Urinary bladder (tissue), 4 donors: ENCODE data around the gene PLXND1. TPM values are rescaled to one million over a fixed set of nuclear protein-coding genes. Genes with fewer than 3 reads are reported as not detected.

Experiments
- DNase-seq: peaks from one replicate; pipeline ENCODE4 v3.0.0-alpha.2; 2015; ENCODE audit errors: extremely low spot score
- H3K27ac ChIP-seq: one replicate; pipeline ENCODE4 v1.5.1; 2013; ENCODE audit warnings: low read depth, mild to moderate bottlenecking, moderate library complexity
- H3K36me3 ChIP-seq: one replicate; pipeline ENCODE4 v1.6.1; 2013; ENCODE audit warnings: mild to moderate bottlenecking, moderate library complexity; ENCODE audit not compliant: insufficient read depth
- H3K4me1 ChIP-seq: one replicate; pipeline ENCODE4 v1.6.1; 2013; ENCODE audit warnings: mild to moderate bottlenecking, moderate library complexity; ENCODE audit not compliant: insufficient read depth
- H3K4me3 ChIP-seq: one replicate; pipeline ENCODE4 v1.5.1; 2013; ENCODE audit warnings: low read depth, low read length
- WGBS: extraction: QIAGEN DNeasy Blood & Tissue Kit; methylation state at CpG from one replicate; pipeline ENCODE4 v1.1.7; 2013; 5-methylcytosine and 5-hydroxymethylcytosine counted together
- polyA plus RNA-seq: library from polyadenylated mRNA; stranded (reverse); fragments of 200-250 nt; gene quantifications from one replicate; pipeline ENCODE4 v1.2.3, GENCODE V29; 2013
- total RNA-seq: library from RNA; depleted of rRNA; stranded (reverse); fragments of >200 nt; gene quantifications from one replicate; pipeline ENCODE4 v1.2.3, GENCODE V29; 2014
- donor health status: healthy with polysubstance abuse.
- donor health status: healthy.

Gene PLXND1
- total and polyA plus RNA-seq, 2 donors, result 70.3 to 126 TPM

DNA sequence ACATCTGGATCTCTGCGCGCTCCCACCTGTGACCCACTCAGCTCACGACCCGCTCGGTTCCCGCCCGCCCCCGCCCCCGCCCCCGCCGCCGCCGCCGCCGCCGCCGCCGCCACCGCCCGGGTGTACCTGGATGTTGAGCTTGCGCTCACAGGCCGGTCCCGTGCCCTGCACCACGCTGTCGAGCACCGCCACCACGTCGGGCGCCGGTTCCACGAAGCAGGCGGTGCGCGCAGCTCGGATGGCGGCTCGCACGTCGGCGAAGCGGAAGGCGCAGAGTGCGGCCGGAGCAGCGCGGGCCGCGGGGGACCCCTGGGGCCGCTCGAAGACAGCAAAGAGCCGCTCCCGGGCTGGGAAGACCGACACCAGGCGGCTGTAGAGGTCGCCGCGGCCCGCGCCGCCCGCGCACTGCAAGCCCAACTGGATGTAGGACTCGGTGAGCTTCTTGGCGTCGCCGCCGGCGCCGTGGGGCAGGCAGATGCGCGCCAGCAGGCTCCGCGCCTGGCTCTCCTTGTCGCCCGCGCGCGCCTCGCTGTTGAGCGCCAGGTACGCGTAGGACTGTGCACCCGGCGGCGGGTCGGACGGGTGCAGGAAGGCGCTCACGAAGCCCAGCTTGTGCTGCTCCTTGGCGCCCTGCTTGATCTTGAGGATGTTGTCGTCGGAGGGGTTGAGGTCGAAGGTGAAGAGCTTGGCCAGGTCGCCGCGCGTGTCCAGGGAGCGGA lies 1.1 kb downstream of the PLXND1 start:
- WGBS, result under 1% methylated on average over 98 of the region's 98 CpGs
- Histone ChIP-seq H3K4me3 (peak overlapping the region; percentile 74), H3K36me3 (no peaks in the 10 kb centered on the region), H3K27ac (peak overlapping the region; percentile 81), H3K4me1 (no peaks in the 10 kb centered on the region)
- DNase-seq, result no peak

DNA sequence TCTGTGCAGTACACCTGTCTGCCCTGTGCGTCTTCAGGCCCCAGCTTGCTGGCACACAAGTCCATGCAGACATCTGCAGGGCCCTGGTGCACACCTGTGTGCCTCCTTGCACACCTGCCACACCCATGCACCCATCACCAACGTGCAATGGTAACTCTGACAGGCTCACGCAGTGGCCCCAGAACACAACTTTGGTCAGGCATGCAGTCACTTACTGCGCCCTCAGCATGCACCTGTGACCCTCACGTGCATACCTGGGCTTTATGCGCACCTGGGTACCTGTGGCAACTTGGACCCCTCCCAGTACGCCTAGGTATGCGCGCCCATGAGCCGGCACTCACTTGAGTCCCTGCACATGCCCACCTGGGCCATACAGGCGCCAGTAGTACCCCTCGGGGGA lies 1.7 kb downstream of the PLXND1 start:
- Histone ChIP-seq H3K27ac (no peak overlapping the region), H3K36me3 (no peaks in the 10 kb centered on the region), H3K4me1 (no peaks in the 10 kb centered on the region), H3K4me3 (peak overlapping the region; percentile 74)
- WGBS, result 38% methylated on average over 12 of the region's 12 CpGs
- DNase-seq, result no peak

DNA sequence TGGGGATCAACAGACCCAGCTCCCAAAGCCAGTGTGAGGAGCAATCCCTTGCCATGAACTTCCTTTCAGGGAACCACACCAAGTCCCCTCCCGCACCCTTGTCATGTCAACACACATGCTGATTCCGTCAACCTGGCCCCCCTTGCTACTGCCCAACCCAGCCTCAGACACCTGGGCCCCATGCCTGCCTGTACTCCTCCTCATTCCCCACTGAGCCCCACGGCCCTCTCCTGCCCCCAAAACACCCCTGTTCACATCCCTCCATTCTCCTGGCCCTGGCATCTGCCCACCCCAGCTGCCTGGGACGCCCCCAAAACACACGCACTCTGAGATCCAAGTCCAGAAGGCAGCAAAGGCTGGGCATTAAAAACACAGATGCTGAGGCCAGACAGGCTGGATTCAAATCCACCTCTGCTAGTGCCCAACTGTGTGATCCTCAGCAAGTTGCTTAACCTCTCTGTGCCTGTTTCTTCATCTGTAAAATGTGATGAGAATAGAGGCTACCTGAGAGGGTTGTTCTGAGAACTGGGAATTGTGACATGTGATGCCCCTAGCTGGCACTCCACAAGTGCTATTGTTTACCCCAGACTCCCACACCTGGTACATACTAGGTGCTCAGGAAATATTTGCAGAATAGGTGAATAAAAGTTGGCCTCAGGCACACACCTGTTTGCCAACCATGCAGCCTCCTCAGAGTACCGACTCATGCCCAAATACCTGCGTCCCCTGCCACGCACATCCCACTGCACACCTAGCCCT lies 2.3 kb downstream of the PLXND1 start:
- no peaks in the 10 kb centered on the region for H3K36me3 ChIP-seq
- H3K27ac ChIP-seq, result peak overlapping the region; percentile 53
- no peaks in the 10 kb centered on the region for H3K4me1 ChIP-seq
- DNase-seq, result no peak
- H3K4me3 ChIP-seq, result peak overlapping the region; percentile 74
- 75% methylated on average over 8 of the region's 8 CpGs for WGBS

DNA sequence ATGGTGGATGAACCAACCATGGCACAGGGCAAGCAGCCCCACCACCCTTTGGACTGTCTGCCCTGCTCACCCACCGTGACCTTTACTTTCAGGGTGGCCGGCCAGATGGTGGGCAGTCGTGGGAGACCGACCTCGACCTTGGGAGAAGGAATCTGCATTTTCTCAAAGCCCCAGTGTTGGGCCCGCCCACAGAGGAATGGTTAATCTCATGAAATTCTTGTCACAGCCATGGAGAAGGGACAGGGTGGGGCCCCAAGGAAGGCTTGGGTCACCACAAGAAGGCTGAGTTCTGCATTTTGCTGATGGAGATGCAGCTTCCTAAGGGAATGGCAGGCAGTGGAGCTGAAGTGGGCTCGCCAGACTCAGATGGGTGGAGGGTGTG lies 2.9 kb downstream of the PLXND1 start:
- no peak for DNase-seq
- WGBS, result 63% methylated on average over 7 of the region's 7 CpGs
- H3K4me1 ChIP-seq, result no peaks in the 10 kb centered on the region
- no peaks in the 10 kb centered on the region for H3K36me3 ChIP-seq
- peak overlapping the region; percentile 74 for H3K4me3 ChIP-seq
- peak overlapping the region; percentile 41 for H3K27ac ChIP-seq

DNA sequence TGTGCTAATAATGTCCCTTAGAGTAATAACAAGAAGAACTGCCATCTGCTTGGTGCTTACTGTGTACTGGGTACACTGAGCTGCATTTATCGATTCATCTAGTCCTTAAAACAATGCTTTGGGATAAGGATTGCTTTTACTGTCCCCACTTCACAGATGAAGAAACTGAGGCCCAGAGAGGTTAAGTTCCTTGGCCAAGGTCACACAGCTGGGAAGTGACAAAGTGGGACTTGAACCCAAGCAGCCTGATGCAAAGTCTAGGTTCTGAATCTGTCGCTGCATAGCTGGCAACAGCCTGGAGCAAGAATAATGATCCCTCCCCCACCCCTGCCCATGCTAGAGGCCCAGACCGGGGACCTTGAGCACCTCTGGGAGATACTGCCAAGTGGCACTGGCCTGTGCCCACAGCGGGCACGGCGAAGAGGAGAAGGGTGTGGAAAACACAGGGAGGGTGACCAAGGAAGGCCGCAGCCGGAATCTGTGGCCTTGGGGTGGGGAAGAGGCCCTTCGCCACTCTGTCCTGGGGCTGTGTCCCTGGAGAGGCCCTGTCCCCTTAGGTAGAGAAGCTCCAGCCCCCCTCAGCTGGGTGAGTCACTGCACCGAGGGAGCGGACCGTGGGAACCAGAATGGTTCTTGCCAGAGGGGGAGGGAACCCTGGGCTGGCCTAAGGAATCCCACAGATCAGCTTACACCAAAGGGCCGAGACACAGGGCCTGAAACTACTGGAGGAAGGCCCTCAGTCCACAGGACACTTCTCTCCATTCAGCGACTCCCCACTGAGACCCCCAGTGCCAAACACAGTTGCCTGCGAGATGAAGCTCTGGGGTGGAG lies 3.5 kb downstream of the PLXND1 start:
- 55% methylated on average over 15 of the region's 15 CpGs for WGBS
- DNase-seq, result no peak
- peak overlapping the region; percentile 1 for H3K4me3 ChIP-seq

DNA sequence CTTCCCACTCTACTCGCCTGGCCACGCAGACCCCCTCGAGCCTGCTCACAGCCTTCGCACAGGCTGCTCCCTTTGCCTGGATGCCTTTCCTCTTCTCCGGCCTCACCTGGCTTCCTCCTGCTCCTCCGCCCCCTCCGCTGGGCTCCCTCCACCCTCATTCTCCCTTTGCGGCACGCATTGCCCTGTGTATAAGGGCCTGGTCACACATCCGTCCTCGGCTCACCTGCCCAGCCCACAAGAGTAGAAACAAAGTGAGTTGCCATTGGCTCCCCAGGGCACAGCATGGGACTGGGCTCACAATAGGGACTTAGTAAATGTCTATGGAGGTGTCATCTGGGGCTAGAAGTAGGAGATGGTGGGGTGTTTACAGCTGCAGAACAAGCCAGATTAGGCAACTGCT lies 4.2 kb downstream of the PLXND1 start:
- DNase-seq, result no peak
- Histone ChIP-seq H3K4me1 (no peaks in the 10 kb centered on the region), H3K36me3 (no peaks in the 10 kb centered on the region), H3K4me3 (no peak overlapping the region), H3K27ac (peak overlapping the region; percentile 33)
- whole genome bisulfite sequencing, result 82% methylated on average over 11 of the region's 11 CpGs

More for the DNA sequence above, 3.5 kb downstream of the PLXND1 start:
- Histone ChIP-seq H3K27ac (peak overlapping the region; percentile 60), H3K36me3 (no peaks in the 10 kb centered on the region), H3K4me1 (no peaks in the 10 kb centered on the region)

DNA sequence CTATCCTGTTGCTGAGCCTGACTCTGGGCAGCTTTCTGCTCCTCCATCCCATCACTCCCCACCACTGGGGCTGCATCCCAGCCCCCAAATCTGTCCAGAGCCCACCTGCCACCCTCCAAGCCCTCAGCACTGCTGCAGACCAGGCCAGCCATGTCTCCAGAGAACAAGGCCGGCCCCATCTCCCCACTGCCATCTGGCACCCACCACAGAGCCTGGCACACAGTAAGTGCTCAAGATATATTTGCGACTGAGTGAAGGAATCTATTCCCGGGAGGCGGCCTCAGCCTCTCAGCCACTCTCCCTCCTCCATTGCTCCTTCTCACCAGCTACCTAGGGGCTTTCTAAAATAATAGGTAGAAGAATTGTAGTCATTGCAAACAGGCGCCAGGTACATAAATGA lies 4.8 kb downstream of the PLXND1 start:
- Histone ChIP-seq H3K4me3 (no peak overlapping the region), H3K36me3 (no peaks in the 10 kb centered on the region), H3K4me1 (no peaks in the 10 kb centered on the region), H3K27ac (no peak overlapping the region)
- no peak for DNase-seq
- 79% methylated on average over 5 of the region's 5 CpGs for WGBS

DNA sequence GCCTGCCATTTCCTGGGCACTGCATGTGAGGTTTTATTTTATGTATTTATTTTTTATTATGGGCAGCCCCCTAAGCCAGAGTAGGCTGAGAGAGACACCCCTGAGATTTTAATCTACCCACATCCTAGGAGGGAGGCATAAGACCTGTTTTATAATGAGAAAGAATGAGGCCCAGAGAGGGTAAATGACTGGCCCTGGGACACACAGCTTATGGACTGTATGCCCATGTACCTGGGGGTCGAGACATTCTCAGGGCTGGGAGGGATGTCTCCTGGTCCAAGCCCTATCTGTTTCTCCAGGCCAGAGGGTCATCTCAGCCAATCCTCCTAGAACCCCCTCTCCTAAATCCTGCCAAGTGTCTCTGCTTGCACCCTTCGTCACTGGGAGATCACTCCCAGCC lies 6.1 kb downstream of the PLXND1 start:
- Histone ChIP-seq H3K4me3 (no peak overlapping the region), H3K36me3 (no peaks in the 10 kb centered on the region), H3K4me1 (no peaks in the 10 kb centered on the region), H3K27ac (no peak overlapping the region)
- 93% methylated on average over 2 of the region's 2 CpGs for WGBS
- no peak for DNase-seq

DNA sequence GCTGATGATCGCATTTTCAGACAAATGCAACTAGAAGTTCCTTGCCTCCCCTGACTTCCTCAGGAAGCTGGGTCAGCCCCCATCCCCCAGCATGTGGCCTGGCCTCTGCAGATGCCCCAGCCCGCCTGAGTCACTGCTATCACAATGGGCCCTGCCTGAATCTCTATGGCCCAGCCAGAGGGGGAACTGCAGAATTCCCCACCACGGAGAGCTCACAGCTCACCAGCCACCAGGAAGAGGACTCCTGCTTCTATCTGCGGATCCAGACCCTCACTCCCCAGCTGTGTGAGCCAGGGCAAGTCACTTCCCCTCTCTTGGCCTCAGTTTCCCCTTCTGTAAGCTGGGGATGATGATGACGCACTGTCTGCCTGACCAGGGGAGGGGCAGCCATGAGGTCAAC lies 6.9 kb downstream of the PLXND1 start:
- peaks cover 1% of the 10 kb centered on the region for H3K4me1 ChIP-seq
- DNase-seq, result no peak
- H3K27ac ChIP-seq, result peak overlapping the region; percentile 11

DNA sequence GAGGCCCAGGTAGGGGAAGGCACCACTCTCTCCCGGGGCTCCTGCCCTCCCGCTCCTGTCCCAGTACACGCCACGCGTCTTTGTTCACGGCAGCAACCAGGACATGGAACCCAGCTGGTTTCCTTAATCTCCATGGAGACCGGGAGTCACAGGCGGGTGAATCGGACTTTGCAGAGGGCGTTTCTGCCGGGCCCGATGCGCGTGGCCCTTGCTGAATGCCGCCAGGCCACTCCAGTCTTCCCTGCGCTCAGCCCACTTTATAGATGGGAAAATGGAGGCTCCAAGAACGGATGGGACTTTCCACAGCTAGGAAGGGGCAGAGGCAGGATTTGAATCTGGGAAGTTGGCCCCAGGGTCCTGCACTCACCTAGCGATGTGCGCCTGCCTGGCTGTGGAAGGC lies 7.4 kb downstream of the PLXND1 start:
- Histone ChIP-seq H3K4me3 (no peak overlapping the region), H3K36me3 (no peaks in the 10 kb centered on the region), H3K27ac (no peak overlapping the region), H3K4me1 (peaks cover 1% of the 10 kb centered on the region)
- DNase-seq, result no peak
- WGBS, result 80% methylated on average over 19 of the region's 19 CpGs

More for the DNA sequence above, 6.9 kb downstream of the PLXND1 start:
- H3K4me3 ChIP-seq, result no peak overlapping the region
- H3K36me3 ChIP-seq, result no peaks in the 10 kb centered on the region
- 65% methylated on average over 5 of the region's 5 CpGs for WGBS

DNA sequence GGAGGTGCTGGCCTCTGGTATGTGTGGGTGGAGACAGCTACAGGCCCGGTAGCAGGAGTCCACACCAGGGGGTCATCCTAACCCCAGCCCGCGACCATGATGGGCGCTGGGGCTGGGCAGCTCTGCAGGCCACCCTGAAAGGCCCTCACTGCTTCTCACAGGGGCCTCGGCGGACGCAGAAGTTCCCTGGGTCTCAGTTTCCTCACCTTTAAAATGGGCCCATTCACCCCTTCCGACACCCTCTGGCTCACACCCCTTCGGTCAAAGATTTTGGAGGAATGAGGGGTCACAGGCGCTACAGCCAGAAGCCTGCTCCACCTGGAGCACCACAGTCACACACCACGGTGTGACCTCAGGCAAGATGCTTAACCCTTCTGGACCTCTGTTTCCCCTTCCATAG lies 8.0 kb downstream of the PLXND1 start:
- no peak for DNase-seq
- Histone ChIP-seq H3K27ac (no peak overlapping the region), H3K4me3 (no peak overlapping the region), H3K36me3 (no peaks in the 10 kb centered on the region), H3K4me1 (peaks cover 1% of the 10 kb centered on the region)
- 82% methylated on average over 11 of the region's 11 CpGs for WGBS

DNA sequence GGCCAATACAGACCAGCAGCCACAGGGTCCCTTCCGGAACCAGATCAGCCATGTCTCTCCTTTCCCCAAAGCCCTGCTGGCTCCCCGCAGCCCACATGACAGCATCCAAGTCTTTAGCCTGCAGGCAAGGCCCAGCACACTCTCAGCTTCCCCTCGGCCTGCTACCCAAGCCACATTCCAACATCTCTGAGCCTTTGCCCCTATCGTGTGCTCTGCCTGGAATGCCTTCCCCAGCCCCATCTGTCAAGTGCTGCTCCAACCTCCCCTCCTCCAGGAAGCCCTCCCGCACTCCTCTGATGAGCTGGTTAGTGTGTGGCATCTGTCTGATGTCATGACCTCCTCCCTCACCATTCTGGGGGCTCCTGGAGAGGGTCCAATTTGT lies 8.5 kb downstream of the PLXND1 start:
- DNase-seq, result no peak
- no peaks in the 10 kb centered on the region for H3K36me3 ChIP-seq
- 52% methylated on average over 5 of the region's 5 CpGs for WGBS
- peak overlapping the region; percentile 83 for H3K27ac ChIP-seq
- H3K4me1 ChIP-seq, result peaks cover 1% of the 10 kb centered on the region
- H3K4me3 ChIP-seq, result no peak overlapping the region

DNA sequence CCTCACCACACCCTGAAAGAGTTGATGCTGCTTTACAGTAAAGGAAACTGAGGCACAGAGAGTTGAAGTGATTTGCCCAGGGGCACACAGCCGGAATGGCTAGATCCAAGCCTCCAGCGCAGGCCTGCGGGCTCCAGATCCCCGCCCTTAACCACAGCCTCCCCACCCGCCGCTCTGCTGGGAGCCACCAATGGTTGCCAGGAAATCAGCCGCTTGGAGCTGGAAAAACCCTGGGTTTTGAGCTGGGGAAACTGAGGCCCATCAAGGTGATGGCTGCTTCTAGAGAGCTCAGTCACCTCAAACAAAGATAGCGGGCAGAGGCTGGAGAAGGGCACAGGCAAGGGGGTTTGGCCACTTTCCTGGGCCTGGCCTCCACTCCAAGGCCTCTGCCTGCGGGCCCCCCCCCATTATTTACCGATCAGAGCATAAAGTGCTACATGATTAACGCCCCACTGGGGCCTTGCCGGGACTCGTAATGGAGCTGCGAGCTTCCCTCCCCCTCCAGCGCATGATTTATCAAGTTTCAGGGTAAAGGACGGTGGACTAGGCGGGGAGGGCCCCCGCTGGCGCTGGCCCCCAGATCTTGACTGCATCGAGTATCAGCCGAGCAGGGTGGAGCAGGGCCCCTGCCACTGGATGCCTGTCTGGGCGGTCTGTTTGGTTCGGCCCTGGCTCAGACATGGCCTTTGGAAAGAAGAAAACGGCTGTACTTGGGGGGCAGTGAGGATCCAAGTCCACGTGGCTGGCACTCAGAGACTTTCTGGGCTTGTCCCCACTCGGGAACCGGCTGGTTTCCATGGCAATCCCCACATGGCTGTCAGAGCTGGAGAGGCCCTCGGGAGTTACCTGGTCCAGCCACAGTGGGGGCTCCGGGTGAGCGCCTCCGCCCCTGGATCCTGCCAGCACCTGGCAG lies 9.1 kb downstream of the PLXND1 start:
- H3K4me3 ChIP-seq, result no peak overlapping the region

More for the DNA sequence above, 9.1 kb downstream of the PLXND1 start:
- Histone ChIP-seq H3K27ac (peak overlapping the region; percentile 83), H3K36me3 (no peaks in the 10 kb centered on the region), H3K4me1 (peaks cover 1% of the 10 kb centered on the region)
- DNase-seq, result no peak
- WGBS, result 45% methylated on average over 31 of the region's 31 CpGs
